DMS53 treated with DMSO at 0.1 percent for 48 hours (cell line): ENCODE measurements around the gene NDC1.
"Not testable (repeated sequence)": the region's sequence is repeated elsewhere in the genome, so short reads cannot be mapped to it uniquely, and the experiment has no call there.

Source experiments
- DNase-seq: peaks from one replicate; lab custom pipeline; 2025; ENCODE audit not compliant: unreplicated experiment; lab: John Stamatoyannopoulos, UW

Gene NDC1

GRCh38 chr1:53766831-53767405 is 71.2 kb downstream of the NDC1 start:
- DNase-seq: no peak

DNA sequence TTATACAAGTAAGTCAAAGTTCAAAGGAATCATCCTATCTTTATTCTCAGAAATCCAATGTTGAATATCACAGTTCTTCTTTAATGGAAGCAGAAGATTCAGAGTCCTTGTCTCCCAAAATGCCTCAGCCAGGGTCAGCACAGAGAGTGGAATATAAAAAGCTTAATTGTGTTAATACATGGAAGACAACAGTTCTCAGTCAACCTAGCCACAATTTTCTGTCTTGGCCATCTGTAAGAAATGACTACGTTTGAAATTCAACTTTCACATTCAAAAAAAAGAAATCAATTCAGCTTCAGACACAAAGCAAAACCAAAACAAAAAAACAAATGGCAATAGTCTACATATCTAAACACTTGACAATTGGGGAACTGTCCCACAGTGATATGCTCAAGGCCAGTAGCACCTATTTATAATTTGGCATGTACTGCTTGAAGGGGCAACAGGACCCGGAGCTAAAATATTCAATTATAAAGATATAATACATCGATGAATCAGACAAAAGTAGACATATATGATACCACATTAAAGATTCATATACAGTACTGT is 71.8 kb downstream of the NDC1 start:
- DNase-seq: no peak

- no peak for DNase-seq
These were observed 72.4 kb downstream of the NDC1 start for GRCh38 chr1:53765657-53766056.

DNA sequence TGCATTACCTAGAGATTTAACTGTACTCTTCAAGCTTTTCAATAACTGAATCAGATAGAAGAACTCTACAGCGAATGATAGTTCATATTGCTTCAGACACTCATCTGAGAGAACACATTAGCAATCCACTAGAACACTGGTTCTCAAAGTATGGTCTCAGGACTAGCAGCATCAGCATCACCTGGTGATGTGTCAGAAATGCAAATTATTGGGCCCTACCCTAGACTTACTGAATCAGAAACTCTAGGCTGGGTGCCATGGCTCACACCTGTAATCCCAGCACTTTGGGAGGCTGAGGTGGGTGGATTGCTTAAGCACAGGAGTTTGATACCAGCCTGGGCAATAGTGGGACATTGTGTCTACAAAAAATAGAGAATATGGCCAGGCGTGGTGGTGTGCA is 74.2 kb downstream of the NDC1 start:
- no peak for DNase-seq

GRCh38 chr1:53763461-53763860 is 74.6 kb downstream of the NDC1 start:
- no peak for DNase-seq

DNA sequence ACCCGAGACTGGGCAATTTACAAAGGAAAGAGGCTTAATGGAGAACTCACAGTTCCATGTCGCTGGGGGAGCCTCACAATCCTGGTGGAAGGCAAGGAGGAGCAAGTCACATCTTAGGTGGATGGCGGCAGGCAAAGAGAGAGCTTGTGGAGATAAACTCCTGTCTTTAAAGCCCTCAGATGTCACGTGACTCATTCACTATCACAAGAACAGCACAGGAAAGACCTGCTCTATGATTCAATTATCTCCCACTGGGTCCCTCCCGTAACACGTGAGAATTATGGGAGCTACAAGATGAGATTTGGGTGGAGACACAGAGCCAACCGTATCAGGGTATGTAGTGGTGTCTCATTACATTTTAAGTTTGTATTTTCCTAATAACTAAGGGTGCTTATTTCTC is 77.6 kb downstream of the NDC1 start:
- not testable (repeated sequence) for DNase-seq

GRCh38 chr1:53755874-53756273 is 82.2 kb downstream of the NDC1 start:
- DNase-seq: no peak

GRCh38 chr1:53754484-53755312 is 83.4 kb downstream of the NDC1 start:
- DNase-seq: peak; percentile 57

- no peak for DNase-seq
These were observed 85.8 kb downstream of the NDC1 start for GRCh38 chr1:53752281-53752680.

GRCh38 chr1:53747841-53748240 is 90.3 kb downstream of the NDC1 start:
- no peak for DNase-seq

- DNase-seq: peak; percentile 33
These were observed 97.4 kb downstream of the NDC1 start for GRCh38 chr1:53740621-53741105.

DNA sequence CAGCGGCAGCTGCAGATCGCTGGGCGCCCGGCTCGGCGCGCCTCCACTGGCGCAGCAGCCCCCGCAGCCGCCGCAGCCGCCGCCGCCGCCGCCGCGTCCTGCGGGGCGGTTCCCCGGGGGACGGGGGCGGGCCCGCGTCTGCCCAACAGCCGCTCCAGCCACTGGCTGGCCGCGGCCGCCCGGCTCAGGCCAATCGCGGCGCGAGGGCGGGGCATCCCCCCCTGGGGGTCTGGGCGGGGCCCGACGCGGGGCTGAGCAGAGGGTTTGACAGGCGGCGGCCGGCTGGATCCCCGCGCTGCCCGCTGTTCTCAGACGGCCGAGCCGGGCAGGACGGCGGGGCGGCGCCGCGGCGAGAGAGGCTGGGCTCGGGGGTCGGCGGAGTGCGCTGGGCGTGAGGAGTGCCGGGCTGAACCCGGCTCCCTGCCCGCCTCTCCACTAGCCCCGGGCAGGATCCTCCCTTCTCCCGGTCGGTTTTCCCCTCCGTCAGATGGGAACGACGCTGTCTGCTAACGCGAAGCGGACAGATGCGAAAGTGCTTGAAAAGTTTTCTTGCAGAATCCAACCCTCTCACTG is 98.9 kb downstream of the NDC1 start, which contains the start of gene GLIS1:
Gene GLIS1, minus strand, starts transcription at position 56 of the 573 bp plus-strand sequence. CDS start 1,100 bp downstream, outside the sequence.
- peak; percentile 63 for DNase-seq

GRCh38 chr1:53738205-53739108 is 99.6 kb downstream of the NDC1 start:
- no peak for DNase-seq

DNA sequence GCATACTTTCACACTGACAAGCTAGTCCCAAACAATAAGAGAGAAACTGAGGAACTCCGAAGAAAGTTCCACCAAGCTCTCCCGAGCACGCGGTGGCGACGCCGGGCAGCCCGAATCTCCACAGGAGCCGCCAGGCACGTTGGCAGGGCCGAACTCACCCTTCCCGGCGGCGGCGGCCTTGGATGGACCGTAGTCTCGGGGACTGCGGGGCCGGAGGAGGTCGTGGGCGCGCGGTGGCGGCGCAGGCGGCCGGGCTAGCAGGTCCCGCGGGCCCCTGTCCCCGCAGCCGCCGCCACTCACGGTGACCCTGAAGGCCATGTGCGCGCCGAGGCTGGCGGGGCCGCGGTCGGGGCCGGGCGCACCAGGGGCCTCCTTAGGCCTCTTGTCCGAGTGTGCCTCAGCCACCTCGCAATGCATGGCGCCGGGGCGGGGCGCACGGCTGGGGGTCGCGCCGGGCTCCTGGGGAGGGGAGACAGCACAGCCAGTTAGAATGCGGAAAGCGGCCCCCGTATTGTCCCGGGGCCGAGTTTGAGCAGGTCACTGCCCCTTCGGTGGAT is 100.4 kb downstream of the NDC1 start:
- DNase-seq: no peak

GRCh38 chr1:53736290-53736689 is 101.8 kb downstream of the NDC1 start:
- no peak for DNase-seq

GRCh38 chr1:53735681-53736080 is 102.4 kb downstream of the NDC1 start:
- DNase-seq: no peak

- no peak for DNase-seq
These were observed 102.8 kb downstream of the NDC1 start for GRCh38 chr1:53735261-53735660.

- DNase-seq: no peak
These were observed 103.4 kb downstream of the NDC1 start for GRCh38 chr1:53734650-53735211.

DNA sequence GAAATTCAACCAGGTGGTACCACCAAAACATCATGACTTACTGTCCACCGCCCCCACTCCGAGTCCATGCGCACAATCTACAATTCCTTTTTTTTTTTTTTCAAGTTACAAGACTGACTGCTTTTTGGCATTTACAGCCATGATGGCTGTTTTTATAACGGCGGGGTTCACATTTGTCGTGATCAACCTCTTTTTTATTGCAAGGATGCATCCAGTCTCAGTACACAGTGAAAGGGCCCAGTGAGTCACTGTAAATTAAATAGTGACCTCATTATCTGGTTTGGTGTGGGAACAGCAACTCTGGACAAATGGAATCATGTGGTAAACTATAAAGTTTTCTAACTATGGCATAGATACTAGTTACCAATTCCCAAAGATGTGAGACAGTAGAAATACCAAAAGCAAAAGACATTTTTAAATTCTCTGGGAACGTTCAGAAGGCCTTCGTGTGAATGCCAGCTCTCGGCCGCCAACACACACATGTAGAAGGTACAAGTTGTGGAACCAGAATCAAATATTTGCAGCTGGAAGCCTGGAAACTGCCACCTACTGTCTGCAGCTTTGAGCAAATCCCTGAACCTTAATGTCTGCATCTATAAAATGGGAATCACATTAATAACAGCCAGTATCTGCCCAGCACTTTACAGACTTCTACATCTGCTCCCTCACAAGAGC is 104.0 kb downstream of the NDC1 start:
- no peak for DNase-seq
